SH-SY5Y (cell line): ENCODE results near the gene INPP4A.

Source experiments
- GATA2 ChIP-seq: IDR thresholded peaks from 2 replicates; pipeline ENCODE4 v1.6.1; 2011; ENCODE audit warnings: mild to moderate bottlenecking, low read depth, low read length
- GATA3 ChIP-seq: IDR thresholded peaks from 2 replicates; pipeline ENCODE4 v1.6.1; 2011; ENCODE audit warnings: low read depth, mild to moderate bottlenecking, low read length, moderate library complexity

- TF ChIP-seq GATA2 (no peak), GATA3 (no peak)
These were observed 76.1 kb downstream of the INPP4A start for GRCh38 chr2:98520806-98521205.
